ENCODE measurements around the gene ACTG1.

The ACTG1 gene

GRCh38 chr17:81498953-81499600, 13.5 kb downstream of the ACTG1 start:
- no peak for DNase-seq (ENCODE audit: low read depth)

GRCh38 chr17:81494626-81495377, 17.8 kb downstream of the ACTG1 start:
- DNase-seq (ENCODE audit: low read depth) = no peak

DNA sequence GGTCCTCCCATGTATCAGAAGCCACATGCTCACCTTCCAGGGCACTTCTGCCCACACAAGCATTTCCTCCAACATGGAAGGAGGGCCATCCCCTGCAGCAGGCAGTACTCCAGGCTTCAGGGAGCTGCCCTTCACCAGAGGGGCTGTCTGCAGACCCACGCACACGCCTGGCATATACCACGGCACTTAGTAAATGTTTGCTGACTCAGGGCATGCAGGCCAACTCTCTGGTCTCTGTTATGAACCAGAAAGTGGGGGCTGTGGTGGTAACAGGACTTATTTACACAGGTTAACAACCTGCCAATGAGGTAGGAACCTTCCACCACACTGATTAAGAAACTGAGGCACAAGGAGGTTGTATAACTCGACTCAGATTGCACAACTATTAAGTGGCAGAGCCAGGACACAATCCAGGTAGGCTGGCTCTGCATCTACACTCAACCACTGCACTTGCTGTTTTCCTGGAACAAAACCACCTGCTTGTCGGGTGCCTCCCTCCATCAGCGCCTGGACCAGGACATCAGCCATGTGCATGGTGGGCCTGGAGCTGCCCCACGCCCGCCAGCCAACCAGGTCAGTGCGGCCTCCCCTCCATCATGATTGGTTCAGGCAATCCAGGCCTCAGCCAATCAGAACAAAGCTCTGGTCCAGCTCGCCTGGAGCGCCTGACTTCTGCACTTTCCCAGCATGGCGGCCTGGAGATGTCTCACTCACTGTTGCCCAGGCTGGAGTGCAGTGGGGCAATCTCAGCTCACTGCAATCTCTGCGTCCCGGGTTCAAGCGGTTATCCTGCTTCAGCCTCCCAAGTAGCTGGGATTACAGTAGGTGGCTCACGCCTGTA, 19.2 kb downstream of the ACTG1 start:
- DNase-seq (ENCODE audit: low read depth) = no peak

- DNase-seq (ENCODE audit: low read depth) = no peak
These were observed 19.9 kb downstream of the ACTG1 start for GRCh38 chr17:81492706-81493105.

GRCh38 chr17:81492202-81492601, 20.4 kb downstream of the ACTG1 start:
- no peak for DNase-seq (ENCODE audit: low read depth)

DNA sequence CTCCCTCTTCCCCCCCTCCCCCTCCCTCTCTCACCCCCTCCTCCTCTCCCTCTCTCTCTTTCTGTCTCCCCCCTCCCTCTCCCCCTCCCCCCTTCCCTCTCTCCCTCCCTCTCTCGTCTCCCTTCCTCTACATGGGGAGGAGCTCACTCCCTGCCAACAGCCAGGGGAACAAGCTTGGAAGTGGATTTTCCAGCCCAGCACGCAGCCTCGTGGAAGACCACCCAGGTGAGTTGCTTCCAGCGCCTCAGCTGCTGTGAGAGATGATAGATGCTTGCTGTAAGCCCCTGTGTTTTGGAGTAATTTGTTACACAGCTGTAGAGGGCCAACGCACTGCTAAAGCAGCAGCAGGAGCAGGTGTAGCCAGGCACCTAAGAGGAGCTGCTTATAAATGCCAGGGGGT, 20.8 kb downstream of the ACTG1 start:
- no peak for DNase-seq (ENCODE audit: low read depth)

GRCh38 chr17:81491181-81491581, 21.4 kb downstream of the ACTG1 start:
- DNase-seq (ENCODE audit: low read depth) = no peak

DNA sequence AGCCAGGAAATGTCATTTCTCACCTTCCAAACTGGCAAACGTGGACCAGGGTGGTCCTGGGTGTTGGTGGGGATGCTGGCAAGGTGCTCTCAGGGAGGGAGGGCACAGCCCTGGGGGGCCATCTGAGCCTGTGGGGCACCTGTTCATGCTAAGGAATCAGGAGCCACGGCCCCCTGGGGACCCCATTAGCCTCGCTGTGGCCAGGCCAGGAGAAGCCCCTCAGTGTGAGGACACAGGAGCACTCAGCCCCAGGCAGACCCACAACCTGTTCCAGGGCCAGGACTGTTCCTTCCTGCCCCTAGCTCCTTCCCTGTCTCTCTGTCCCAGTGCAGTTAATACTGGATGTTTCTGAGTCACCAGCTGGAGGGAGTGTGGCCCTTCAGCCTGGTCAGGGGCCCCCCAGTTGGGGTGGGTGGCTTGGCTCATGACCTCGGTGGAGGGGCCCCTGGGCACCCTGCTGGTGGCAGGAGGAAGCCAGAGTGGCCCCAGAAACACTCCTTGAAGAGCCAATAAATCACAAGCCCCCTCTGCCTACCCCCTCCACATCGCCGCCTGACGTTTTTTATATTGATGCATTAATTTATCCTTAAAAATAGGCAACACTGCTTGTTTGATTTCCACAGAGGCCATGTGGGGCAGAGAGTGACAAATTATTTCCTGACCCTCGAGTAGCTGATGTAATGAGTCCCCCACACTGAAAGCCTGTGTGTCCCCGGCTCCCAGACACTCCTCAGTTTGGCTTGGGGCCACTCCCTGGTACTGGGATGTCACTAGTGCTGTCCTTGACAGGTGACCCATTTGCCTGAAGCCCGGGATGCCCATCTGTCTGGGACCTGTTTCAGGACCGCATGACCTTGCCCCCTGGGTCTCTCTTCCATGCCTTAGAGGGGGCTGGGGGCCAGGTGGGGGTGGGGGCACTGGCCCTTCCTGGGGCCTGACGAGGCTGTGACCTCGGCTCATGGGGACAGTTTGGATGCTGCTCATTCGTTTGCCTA, 22.3 kb downstream of the ACTG1 start:
- DNase-seq (ENCODE audit: low read depth) = no peak

DNA sequence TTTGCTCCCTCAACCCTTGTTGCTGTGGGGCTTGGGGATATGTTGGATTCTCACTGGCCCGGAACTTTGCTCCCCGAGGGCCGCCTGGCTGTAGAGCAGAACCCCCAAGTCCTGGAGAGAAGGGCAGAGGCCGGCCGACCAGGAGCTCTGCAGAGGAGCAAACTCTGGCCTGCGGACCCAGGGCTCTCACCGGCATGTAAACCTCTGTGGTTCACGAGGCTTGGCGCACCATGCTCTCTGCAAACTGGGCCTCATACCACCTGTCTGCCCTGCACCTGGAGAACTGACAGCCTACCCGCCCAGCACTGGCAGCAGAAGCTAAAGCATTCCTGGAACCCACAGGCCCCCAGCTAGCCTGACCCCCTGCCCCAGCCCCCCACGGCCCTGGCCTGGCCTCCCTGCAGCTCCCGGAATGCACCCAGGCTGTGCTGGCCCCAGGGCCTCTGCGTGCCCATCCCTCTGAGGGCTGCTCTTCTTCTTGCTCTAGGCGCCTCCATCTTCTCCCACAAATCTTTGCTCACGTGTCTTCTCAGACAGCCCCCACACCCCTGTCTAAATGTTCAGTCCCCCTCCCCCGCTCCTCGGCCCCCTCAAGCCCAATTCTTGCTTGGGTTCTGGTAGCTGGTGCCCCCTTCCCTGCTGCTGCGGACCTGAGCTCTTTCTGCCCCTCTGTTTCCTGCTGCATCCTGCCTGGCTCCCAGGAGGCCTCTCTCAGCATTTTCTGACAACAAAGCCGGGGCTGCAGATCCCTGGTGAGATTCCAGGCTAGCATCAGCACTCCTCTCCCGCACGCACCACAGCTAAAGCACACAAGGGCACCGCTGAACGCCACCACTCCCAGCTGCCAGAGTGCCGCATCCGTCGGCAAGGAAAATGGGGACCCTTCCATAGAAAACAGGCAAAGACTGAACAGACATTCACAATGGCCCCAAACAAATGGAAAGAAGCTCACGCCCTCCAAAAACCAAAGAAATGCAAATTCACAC, 23.3 kb downstream of the ACTG1 start:
- DNase-seq (ENCODE audit: low read depth) = no peak

GRCh38 chr17:81488276-81488860, 24.2 kb downstream of the ACTG1 start:
- DNase-seq (ENCODE audit: low read depth) = no peak

DNA sequence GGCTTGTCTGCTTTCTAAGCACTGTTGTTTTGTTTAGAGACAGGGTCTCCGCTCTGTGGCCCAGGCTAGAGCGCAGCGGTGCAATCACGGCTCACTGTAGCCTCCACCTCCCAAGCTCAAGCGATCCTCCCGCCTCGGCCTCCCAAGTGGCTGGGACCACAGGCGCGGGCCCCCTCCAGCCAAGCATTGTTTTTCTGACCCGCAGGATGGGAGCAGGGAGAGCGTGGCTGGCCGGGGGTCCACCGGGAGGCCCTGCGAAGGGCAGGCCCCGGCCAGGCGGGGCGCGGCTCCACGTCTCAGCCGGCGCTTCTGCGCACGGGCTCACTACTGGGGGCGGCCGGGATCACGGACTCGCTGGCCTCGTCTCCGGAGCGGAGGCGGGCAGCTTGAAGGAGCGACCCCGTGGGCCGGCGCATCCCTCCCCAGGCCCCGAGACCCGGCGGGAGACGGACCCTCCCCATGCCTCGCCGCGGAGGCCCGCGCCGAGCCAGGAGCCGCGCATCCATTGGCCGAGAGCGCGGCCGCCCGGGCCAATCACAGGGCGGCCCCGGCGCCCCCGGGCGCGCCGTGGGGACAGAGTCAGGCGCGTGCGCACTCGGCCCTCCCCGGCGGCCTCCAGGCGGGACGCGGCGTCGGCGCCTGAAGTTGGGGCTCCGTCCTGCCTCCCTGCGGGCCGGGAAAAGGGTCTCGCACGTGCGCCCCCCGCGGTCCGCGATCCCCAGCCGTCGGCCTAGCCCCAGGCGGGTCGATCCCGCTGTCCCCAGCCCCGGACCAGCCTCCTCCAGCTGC, 24.9 kb downstream of the ACTG1 start:
- no peak for DNase-seq (ENCODE audit: low read depth)

DNA sequence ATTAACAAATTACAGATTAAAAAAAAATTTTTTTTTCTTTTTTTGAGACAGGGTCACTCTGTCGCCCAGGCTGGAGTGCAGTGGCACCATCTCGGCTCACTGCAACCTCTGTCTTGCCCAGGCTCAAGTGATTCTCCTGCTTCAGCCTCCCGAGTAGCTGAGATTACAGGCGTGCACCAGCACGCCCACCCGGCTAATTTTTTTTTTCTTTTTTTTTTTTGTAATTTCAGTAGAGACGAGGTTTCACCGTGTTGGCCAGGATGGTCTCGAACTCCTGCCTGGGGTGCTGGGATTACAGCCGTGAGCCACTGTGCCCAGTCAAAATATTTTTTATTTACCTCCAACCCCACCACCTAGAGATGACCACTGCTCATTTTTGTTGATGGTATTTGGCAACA, 25.5 kb downstream of the ACTG1 start:
- no peak for DNase-seq (ENCODE audit: low read depth)

DNA sequence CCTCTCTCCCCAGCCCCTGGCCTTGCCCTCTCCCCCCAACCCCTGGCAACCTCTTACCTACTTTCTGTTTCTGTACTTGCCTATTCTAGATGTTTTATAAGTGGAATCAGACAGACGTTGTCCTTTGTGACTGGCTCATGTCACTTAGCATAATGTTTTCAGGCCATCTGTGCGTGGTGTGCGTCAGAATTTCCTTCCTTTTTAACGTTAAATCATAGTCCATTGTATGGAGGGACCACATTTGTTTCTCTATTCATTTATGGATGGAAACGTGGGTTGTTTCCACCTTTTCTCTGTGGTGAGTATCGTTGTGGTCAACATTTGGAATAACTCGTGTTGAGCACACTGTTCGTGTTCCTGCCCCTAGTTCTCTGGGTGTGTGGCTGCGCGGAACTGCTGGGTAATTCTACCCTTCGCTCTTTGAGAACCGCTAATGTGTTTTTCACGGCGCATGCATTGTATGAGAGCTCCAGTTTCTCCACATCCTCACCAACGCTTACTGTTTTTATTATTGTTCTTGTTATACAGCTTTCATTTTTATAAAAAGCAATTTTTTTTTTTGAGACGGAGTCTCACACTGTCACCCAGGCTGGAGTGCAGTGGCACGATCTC, 26.3 kb downstream of the ACTG1 start:
- DNase-seq (ENCODE audit: low read depth) = no peak

DNA sequence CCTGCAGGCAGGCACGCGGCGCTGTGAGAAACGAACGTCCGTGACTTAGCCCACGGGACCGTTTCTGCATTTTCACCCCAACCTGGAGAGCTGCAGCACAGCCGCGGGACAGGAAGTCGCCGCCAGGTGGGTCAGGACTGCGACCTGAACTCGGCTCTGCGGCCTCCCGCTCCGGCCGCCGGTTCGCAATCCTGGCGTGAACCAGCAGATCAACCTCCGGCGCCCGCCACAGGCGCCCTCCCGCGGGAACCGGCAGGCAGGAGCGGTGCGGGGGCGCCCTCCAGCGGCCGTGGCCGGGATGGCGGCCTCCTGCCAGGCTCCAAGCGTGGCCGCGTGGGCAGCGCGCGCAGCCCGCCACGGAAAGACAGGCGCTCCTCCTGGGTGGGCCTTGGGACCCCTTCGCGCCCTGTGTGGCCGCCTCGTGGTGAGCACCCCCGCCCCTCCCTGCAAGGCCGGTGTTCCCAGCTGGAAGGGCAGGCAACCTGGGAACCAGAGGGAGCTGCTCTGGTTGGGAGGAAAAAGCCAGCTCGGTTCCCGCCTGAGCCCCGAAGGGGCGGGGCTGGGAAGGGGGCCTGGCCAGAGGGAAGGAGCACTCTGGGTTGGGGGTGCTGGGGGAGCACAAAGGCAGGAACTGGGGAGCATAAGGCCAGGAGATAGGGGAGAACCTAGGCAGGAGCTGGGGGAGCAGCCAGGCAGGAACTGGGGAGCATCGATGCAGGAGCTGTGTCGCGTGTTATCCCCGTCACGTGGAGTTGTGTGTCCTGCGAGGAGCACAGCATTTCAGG, 28.2 kb downstream of the ACTG1 start:
- no peak for DNase-seq (ENCODE audit: low read depth)

DNA sequence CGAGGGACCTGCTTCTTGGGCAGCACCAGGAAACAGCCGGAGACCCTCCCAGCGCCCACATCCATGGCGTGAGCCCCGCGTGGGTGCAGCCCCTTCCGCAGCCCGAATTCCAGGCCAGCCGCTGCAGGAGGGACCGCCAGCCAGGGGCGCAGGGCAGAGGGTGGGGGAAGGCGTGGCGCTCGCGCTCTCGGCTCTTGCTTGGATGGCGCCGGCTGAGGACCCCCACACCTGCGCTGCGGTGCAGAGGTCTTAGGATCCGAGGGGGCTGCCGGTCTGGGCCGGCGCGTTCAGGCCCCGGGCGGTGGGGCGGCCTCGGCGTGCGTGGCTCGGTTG, 28.8 kb downstream of the ACTG1 start:
- DNase-seq (ENCODE audit: low read depth) = no peak

DNA sequence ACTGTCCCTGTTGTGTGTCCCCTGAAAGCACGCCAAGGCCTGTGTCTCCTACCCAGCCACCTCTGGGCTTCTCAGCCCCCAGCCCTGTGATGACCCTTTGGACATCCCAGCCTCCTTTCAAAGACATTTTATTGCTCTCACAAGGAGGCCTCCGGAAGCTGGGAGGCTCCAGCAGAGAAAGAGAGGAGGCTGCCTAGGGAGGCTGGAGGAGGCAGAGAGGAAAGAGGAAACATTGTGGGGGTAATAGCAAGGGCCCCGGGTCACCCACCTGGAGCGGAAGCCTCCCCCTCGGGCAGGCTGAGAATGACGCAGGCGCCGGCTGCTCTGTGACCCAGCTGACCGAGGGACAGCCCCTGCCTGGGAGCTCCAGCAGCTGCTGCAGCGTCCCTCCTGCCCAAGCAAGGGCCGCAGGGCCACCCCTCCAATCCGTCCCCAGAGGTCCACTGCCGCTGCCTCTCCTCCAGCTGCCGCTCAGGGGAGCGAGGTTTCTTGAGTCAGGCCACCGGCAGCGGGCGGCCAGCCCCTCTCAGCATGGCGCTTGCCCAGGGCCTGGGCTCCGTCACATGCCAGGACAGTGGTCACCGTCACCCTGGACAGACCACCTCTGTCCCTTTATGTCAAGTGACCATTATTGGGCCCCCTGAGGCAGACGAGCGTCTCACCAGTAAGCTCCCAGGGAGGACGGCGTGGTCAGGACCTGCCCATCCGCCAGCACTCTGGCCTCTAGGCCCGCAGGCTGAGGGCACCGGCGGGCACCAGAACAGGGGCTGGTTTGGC, 29.3 kb downstream of the ACTG1 start:
- DNase-seq (ENCODE audit: low read depth) = no peak

DNA sequence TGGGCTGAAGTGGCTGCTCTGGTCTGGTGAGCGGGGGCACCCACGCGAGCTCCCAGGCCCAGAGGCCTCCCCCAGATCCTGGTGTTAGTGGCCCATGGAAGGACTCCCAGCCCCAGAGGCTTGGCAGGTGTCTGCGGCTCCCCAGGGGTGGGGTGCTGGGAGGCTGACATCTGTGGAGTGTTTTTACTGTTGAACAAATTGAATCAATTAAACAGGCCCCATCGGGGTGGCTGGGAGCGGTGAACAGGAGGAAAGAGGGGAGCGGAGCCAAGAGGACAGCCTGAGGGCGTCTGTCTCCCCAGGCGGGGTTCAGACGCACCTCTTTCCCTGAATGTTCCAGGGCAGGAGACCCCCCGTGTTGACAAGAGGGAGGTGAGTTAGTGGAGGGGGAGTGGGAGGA, 29.9 kb downstream of the ACTG1 start:
- DNase-seq (ENCODE audit: low read depth) = no peak

All from non-pigmented ciliary epithelial cell (primary cell).